PFSK-1 (cell line): ENCODE measurements around the gene NDUFA11.

Source experiments
- FOXP2 ChIP-seq: optimal IDR thresholded peaks from 2 replicates; pipeline ENCODE3; 2011; ENCODE audit warnings: borderline replicate concordance, control low read depth, inconsistent platforms; ENCODE audit not compliant: insufficient read depth; ENCODE audit errors: extremely low read length, extremely low read depth
- POLR2AphosphoS5 ChIP-seq: IDR thresholded peaks from 2 replicates; pipeline ENCODE4 v1.6.1; 2012; ENCODE audit warnings: low read depth, mild to moderate bottlenecking, control low read depth, low read length, moderate library complexity

DNA sequence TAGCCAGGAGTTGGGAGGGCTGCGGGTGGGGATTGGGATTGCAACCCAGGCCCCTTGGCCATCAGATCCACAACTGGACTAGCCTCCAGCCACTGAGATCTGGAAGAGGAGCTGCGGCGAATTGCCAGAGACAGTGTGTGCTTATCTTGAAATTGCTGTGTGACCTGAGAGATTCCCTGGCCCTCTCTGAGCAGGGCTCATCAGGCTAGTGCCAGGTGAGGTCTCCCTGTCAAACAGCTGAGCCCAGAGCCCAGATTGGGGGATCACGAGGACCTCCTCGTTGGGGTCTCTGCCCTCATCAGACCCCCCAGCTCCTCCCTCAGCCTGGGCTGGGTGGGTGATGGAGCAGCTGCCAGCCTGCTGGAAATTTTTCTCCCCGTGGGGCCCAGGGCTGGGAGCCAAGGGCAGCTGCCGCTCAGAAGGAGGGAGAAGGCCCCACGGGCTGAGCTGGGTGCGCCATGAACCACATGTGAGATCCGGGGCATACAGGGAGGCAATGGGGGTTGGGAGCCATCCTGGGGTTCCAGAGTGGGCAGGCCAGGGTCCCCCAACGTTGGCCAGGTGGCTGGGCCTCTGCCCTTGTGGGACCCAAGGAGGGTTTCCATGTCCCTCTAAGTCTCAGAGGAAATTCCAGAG, 40.4 kb downstream of the NDUFA11 start:
- TF ChIP-seq FOXP2 (no peak), POLR2AphosphoS5 (no peak)
